NCI-H510A (cell line): Measurements from ENCODE around the gene GALNT9.

Experiments used
- DNase-seq: peaks from one replicate; lab custom pipeline; 2025; lab: John Stamatoyannopoulos, UW

Gene GALNT9

DNA sequence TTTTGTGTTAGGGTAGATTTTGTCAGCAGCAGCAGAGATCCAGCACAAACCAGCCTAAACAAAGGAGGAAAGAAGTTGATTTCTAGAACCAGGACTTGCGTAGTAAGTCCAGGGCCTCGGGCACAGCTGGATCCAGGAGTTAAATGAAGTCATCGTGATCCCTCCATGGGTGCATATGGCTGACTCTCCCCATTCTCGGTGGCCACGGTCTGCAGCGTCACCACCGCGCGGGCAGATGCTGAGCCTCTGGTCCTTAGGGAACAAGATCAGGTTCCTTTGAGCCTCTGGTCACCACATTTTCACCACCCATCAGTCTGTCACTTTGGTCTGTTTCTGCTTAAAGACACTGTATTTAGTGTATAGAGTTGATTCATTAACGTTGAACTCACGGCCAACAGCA, 14.8 kb upstream of the GALNT9 start:
- DNase-seq = no peak

DNA sequence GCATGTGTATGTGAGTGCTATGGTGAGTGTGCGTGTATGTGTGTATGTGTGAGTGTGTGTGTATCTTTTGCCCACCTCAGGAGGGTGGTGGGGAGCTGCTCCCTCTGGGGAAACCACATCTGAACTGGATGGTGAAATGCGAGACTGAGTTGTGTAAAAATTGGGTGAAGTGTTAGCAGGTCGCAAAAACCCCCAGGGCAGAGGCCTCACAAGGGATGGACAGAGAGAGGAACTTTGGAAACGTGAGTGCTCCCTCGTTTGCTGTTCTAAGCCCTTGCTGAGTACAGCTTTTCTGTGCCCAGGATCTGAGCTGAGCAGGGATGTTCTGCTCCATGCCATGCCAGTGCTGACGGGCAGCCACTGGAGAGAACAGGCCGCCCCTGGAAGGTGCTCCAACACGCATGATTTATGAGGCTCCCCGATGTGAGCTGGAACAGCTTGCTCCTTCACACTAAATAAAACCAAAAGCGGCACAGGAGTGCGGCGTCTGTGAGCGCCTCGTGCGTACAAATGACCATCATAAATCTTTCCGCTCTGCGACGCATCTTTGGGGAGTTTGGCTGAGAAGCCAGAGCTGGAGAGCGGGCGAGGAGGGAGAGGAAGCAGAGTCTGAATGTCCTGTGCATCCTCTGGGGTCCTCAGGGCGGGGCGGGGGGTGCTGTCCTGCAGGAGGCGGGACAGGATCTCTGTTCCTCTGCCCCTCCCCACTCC, 14.1 kb upstream of the GALNT9 start:
- DNase-seq = no peak

DNA sequence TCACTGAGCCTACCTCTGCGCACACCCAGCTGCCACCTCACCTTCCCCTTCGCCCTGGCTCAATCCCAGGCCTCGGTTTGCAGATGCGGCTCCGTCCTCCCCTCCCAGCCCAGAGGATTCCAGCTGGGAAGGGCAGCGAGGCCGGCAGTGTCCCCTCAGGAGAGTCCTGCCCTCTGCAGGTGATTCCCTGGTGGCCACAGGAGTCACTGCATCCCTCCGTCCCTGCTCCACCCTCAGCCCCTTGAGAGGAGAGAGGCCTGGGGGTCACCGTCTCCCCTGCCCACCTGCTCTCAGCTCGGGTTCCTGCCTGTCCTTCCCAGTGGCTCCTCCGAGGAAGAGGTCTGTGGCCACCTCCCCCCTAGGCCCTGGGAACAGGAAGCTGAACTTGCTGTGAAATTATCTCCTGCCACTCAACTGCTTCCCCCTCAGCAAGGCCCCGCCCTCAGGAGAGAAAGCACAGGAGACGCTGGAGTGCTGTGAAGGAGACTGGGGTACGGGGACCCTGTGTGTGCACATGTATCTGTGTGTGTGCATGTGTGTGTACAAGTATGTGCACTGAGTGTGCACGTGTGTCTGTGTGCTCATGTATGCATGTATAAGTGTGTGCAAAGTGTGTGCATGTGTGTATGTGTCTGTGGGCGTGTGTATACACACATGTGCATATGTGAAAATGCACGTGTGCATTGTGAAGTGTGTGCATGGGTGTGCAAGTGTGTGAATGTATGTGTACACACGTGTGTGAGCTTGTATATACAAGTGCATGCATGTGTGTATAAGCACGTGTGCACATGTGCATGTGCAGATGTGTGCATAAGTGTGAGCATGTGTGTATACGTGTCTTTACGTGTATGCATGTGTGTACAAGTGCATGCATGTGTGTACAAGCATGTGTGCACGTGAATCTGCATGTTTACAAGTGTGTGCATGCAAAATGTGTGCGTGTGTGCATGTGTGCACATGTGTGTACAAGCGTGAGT, 13.2 kb upstream of the GALNT9 start:
- DNase-seq = no peak

DNA sequence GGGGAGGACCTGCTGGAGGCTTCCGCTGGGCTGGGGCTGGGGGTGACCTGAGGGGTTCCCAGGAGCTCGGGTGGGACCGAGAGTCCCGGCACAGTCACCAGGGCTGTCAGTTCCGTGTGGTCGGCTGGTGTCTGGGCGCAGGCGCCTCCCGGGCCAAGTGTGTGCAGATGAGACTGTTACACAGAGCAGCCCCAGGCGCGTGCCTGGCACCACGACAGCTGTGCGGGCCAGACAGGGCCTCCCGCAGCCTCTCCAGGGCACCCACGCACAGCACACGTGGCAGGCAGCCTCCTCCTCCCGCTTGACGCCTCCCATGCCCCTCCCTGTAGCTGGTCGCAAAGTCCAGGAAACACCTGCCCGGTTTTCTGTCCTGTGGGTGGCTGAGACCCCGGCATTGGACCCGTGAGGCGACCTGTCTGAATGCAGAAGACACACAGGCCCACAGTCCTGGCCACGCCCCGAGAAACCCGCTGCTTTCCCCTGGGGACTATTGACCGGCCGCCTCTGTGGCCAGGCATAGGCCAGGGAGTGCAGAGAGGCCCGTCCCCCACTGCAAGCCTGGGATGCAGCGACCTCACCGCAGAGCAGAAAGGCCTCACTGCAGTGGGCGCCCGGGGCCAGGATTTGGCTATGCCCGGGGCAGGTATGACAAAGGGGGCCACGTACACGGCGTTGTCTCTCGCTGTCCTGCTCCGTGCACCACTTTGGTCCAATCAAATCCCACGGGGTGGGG, 12.1 kb upstream of the GALNT9 start:
- no peak for DNase-seq

DNA sequence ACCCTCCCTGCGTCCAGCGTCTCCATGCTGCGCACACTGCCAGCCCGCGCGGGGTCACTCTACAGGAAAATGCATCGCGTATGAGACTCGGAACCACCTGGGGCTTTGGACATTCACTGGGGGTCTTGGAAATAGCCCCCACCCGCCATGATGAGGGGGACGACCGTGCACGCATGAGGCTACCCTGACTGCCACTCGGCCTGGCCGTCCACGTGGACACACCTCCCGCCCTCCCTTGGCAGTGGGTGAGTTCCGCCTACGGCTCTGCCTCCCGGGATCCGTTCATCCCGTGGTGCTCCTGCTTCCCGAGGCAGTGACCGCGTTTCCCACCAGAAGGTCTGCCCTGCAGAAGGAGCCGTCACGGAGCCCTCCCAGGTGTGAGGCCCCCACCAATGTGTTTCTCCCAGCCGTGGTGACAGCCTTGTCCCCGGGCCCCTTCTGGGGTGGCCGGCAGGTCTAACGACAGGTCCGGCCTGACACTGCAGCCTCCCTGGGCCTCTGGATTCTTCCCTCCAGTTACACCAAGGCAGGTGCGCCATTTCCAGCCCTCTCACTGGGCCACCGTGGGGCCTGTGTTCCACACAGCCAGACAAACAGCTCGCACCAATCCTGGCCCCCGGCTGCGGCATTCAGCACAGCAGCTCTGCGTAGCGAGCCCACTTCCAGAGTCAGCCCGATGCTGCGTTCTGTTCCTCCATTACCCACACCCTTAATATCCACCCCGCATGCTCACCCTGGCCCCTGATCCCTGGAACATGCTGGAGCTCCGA, 11.1 kb upstream of the GALNT9 start:
- no peak for DNase-seq

DNA sequence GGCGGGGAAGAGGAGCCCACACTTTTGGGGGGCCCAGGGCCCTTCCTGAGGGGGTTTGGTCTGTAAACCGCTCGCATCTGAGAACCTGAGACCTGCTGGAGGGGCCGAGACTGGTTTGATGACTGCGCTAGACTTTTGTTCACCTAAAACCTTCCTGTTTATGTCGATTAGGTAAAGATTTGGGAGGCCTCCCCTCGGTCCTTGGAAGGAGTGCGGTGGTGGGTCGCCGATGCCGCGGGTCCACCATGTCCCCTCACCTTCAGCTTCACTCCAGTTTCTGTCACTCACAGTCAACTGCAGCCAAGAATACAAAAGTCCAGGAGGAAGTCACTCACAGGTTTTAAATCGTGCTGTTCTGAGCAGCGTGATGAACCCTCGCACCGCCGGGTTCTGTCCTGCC, 10.5 kb upstream of the GALNT9 start:
- no peak for DNase-seq

DNA sequence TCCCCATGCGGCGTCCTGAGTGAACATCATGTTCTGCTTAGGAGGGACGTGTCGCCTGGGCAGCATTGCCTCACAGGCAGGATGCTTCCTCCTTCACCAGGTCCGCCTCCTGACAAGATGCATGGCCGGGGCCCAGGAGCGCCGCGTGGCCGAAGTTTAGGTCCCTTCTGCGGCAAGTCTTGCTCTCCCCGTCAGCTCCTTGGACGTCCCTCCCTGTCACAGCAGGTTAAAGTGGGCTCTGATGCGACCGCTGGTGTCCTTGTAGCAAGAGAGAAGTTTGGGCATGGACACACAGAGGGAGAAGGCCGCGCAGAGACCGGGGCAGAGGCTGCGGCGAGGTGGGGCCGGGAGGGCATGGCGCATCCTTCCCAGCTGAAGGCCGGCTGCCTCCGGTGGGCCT, 9.4 kb upstream of the GALNT9 start:
- DNase-seq = no peak

DNA sequence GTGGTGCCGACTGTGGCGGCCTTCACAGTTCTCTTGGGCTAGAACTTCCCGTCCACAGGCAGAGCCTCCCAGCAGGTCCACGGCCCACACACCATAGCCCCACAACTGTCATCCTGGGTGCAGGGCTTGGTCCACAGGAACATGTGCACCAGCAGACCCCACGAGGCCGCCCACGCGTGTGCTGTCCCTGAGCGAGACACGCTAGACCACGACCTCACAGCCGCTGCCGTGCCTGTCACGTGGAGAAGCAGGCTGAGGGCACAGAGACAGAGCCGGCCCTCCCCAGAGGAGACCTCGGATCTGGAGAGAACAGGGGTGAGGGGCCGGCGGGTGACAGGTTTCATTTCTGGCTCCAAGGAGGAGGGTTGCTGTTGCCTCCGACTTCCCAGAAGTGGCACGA, 8.9 kb upstream of the GALNT9 start:
- no peak for DNase-seq

DNA sequence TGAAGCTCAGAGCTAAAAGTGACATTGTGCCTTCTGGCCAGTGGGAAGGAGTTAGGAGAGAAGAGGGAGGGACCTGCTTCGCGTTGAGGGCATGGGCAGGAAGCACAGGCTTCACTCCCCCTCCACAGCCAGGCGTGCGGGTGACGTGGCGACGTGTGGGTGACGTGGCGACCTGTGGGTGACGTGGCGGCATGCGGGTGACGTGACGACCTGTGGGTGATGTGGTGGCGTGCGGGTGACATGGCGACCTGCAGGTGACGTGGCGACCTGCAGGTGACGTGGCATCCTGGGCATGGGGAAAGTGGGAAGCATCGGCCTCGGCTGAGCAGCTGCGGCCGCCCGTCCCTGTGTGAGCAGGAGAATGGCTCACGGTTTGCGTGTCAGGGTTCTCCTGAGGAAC, 8.2 kb upstream of the GALNT9 start:
- no peak for DNase-seq

DNA sequence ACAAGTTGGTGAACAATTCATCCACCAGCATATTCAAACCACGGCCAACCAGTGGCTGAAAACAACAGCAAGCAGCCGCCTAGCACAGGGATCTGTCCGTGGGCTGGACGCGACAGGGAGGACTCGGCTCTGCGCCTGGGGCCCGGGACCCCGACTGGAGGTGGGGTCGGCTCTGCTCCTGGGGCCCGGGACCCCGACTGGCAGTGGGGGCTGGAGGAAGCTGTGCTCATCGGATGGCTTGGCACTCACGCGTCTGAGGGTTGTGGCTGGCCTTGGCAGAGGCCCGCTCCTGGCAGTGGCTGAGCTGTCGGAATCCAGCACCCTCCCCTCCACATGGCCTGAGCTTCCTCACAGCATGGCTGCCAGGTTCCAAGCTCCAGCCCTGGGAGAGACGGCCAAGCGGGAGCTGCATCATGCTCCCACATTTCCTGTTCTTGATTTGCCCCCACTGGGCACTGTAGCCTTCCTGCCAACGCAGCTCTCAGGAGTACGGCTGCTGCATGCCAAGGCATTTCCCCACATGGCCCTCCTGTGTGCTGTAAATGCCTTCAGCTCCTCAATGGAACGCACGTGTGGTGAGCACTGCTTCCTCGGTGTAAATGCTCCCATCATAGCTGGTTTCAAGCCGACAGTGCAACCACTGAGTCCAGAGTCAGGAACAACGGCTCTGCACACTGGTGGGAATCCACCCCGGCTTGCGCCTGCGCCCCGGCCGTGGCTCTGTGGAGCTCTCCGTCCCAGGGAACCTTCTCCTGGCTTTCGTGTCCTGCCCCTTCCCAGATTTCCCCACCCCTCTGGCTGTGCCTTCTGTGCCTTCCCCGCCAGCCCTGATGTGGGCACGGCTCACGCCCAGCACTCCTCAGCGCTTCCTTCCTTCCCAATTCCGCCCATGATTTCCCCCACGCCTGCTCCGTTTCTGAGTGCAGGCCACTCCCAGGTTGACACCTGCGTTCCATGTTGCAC, 7.3 kb upstream of the GALNT9 start:
- DNase-seq = no peak

DNA sequence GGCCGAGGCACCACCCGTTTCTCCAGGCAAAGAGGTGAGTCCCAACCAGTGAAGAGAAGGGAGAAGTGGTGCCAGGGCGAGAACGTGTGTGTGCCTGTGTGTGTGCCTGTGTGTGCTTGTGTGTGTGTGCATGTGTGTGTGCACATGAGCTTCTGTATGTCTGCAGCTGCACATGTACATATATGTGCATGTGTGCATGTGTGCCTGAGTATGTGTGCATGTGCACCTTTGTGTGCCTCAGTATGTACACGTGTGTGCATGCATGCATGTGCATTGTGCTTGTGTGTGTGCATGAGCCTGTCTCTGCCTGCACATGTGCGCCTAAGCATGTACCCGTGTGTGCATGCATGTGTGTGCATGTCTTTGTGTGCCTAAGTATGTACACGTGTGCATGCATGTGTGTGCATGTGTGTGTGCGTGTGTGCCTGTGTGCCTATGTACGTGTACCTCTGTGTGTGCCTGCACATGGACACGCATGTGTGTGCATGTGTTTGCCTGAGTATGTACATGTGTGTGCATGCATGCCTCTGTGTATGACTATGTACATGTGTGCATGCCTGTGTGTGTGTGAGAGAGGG, 5.9 kb upstream of the GALNT9 start:
- no peak for DNase-seq

DNA sequence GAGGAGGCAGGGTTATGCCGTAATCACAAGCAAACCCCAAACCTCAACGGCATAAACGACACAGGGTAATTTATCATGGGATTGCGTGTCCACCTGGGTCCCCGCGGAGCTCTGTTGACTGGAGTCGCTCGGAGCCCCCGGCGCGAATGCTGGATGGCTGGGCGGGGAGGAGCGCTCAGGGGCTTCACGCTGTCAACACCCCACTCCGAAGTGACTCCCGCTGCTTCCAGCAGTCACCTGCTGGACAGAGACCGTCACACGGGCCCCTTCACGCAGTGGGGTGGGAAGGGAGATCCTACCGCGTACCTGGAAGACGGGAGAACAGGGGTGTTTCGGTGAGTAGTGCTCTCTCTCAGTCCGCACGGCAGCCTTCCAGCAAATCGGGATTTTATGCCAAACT, 4.4 kb upstream of the GALNT9 start:
- no peak for DNase-seq

DNA sequence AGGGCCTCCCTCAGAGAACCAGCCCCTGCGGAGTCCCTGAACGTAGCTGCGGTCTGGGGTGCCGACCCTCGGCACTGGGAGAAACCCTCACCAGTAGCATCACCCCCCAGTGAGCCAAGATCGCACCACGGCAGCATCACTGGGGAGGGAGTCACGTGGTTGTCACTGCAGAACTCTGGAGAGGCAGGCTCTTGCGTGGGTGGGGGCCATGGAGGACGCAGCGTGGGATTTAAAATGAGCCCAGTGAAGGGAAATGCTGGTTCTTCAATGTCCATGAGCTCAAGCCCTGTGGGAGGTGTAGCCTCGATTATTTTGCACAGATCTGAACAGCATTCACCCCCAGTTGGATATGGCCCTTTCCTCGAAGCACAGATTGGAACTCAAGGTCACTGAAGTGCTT, 3.9 kb upstream of the GALNT9 start:
- no peak for DNase-seq

DNA sequence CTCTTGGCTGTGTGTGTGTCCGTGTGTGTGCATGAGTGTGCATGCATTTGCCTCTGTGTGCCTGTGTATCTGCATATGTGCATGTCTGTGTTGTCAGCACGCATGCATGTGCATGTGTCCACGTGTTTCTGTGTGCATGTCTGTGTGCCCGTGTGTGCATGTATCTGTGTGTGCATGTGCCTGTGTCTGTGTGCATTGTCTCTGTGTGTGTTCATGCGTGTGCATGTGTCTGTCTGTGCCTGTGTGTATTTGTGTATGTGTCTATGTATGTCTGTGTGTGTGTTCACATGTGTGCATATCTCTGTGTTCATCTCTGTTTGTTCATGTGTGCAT, 1.1 kb upstream of the GALNT9 start:
- no peak for DNase-seq

DNA sequence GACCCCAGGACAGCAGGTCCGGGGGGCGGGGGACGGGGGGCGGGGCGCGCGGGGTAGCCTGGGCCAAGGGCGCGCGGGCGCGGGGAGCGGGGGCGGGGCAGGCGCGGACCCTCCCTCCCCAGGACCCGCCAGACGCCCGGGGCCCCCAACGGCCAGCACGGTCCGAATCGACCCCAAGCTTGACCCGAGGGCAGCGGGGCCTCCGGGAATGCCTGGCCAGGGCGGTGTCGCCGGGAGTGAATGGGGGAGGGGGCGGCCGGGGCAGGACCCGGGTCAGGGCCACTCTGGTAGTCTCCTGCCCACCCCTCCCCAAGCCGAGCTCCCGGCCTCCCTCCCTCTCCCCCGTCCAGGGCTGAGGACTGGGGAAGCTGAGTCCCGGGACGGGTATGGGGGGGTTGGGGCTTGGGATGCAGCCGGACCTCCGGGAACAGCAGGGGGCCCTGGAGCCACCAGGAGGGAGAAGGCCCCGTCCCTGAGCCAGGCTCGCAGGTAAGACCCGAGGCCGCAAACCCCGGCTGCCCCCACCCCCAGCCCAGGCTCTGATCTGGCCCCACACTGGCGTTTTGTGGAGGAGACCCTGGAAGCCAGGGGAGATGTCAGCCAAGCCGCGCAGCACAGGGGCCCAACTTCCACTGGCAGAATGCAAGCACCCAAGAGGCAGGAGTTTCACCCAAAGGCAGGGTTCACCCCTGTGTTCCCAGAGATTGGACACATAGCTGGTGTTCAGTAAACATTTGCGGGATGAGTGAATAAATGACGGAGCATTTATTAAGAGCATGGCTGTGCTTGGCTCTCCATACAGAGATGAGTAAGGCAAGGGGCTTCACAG, 545 bp upstream of the GALNT9 start:
- no peak for DNase-seq

DNA sequence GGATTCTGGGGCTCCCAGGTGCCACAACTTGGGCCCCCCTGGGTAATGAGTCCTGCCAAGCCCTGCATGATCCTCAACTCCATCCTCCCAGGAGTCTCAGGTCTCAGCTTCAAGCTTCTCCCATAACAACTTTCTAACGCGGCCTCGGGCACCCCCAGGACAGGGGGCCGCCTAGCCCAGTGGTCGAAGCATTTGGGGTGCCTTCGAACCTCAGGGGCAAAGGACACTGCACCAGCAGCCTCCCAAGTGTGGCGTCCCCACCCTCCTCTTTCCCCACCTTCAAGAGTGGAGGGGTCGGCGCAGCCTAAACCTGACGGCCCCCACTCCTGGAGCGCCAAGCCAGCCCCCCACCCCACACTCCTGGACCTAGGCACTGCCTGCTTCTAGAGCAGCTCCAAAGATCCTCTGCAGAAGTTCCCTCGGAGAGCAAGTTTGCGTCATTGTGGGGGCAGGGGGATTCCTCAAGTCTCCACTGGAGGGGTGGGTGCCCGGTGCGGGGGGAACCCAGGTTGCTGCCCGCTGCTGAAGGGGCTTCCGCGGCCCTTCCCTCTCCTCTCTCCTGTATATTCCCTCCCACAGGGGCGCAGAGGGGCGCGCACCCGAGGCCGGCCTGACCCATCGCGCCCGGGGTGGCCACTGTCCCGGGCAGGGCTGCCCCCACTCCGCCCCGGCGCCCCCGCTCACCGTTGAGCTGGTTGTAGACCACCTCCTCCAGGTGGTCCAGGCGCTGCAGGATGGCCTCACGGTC, 933 bp downstream of the GALNT9 start:
- DNase-seq = no peak

DNA sequence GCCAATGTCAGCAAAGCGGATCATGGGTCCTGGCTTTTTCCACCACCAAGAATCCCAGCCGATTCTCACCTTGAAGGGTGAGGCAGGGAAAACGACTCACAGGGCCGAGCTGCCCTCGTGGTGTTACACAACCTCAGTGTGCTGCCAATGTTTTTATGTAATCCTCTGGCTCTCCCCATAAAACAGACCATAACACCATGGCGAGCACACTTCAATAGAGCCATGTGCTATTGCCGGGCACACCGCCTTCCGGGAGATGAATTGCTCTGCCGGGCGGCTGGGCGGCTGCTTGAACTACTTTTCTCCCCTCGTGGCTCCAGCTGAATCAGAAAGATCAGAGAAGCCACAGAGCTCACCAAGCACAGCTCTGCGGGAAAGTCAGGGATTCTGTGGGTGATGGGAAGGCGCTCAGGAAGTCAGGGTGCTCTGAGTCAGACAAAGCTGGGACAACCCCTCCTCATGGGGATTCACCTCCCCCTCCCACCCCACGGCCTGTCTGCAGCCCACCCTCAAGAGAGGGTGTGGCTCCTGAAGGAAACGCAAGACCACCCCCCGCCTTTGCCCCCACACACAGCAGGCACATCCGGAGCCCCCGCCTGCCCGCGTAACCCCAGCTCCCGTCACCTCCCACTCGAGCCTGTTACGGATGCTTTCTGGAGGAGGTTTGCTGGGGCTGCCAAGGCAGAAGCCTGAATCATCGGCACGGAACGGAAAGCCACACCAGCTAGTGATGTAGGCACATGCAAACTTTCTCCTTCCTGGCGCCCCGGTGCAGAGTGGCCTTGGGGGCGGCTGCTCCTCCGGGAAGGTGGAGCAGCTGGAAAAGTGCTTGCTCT, 1.8 kb downstream of the GALNT9 start:
- DNase-seq = no peak

DNA sequence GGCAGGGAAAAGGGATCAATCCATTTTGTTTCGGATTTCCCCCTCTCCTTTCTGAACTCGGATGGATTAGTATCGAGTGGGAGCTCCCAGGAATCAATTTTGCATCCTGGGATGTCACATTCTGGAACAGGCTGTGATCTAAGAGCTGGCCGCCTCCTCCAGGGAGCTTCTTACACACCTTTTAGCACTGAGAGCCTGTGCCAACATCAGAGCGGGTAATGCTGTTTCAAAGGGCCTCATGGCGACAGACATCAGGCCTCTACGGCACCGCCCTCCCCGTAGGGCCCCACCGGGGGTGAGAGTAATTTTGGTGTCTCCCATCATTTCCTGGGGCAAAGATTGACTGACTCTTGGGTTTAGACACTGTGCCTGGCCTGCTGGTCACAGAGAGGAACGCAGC, 2.7 kb downstream of the GALNT9 start:
- no peak for DNase-seq
